GM12875 (cell line): Measurements from ENCODE around the gene TAF6.

Experiments
- H3K4me3 ChIP-seq: one replicate; pipeline ENCODE4 v1.5.1; 2011; ENCODE audit warnings: low read depth, low read length, control low read depth
- CTCF ChIP-seq: IDR thresholded peaks from 2 replicates; pipeline ENCODE4 v1.5.1; 2011; ENCODE audit warnings: low read depth, mild to moderate bottlenecking, control low read depth, inconsistent platforms, low read length, moderate library complexity, borderline replicate concordance; ENCODE audit not compliant: insufficient read depth

The TAF6 gene

DNA sequence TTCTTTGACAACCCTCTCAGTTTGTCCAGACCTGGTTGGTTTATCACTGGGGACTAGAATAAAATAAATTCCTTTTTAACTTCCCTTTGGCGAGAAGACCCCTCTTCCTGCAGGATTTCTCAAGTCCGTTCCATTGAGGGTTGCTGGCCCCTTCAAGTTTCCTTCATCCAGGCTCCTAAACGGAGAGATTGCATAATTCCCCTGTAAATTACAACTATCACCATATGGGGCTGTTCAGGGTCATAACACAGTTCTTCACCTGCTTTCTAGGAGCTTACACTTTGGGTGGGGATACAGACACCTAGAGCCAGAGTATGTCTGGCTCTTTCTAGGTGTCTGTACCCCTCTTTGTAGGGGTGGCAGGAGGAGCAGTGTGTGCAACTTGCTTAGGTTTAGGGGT is 33.6 kb downstream of the TAF6 start:
- TF ChIP-seq CTCF, result no peak
- H3K4me3 ChIP-seq, result no peak overlapping the region

DNA sequence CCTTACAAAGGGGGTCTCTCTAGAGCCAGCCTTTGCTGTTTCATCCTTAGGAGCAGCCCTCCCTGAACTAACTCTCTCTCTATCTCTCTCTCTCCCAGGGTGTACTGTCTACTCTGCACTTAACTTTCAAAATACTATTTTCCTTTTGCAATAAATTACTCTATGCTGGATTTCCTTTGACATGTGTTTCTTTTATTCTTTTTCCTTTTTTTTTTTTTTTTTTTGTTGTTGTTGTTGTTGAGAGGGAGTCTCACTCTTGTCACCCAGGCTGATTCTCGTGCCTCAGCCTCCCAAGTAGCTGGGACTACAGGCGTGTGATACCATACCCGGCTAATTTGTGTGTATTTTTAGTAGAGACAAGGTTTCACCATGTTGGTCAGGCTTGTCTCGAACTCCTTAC is 36.2 kb downstream of the TAF6 start:
- TF ChIP-seq CTCF, result no peak
- H3K4me3 ChIP-seq, result no peak overlapping the region

DNA sequence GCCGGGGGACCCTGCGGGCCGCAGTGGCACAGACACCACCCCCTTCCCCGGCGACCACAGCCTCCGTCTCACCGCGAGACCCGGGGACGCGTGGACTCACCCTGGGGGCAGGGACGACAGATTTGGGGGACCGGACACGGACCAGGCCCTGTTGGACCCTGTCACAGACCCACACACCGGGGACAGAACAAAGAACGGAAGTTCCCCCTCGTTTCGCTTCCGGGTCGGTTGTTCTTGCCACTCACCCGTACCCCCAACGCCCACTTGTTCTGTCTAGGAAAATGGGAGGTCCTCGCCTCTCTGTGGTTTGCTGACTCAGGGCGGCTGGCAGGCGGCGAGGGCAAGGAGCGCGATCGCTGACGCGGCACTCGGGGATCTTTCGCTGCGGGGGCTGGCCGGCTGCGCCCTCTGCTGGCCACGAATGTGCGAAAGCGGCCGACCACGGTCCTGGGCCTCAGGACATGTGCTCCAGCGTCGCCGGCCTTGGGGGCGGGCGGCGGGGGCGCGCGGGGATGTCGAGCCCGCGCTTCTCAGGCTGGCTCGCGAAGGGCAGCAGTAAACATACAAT is 37.5 kb downstream of the TAF6 start, which contains the start of gene ZNF3:
Gene ZNF3, minus strand, starts transcription at position 189 of the 568 bp plus-strand sequence. CDS start 4,366 bp downstream, outside the sequence.
- peak within 1 kb of the TSS; percentile 88 for H3K4me3 ChIP-seq
- TF ChIP-seq CTCF, result peak; percentile 96

GRCh38 chr7:100080907-100081534 is 38.1 kb downstream of the TAF6 start:
- peak overlapping the region; percentile 88 for H3K4me3 ChIP-seq
- no peak for TF ChIP-seq CTCF

DNA sequence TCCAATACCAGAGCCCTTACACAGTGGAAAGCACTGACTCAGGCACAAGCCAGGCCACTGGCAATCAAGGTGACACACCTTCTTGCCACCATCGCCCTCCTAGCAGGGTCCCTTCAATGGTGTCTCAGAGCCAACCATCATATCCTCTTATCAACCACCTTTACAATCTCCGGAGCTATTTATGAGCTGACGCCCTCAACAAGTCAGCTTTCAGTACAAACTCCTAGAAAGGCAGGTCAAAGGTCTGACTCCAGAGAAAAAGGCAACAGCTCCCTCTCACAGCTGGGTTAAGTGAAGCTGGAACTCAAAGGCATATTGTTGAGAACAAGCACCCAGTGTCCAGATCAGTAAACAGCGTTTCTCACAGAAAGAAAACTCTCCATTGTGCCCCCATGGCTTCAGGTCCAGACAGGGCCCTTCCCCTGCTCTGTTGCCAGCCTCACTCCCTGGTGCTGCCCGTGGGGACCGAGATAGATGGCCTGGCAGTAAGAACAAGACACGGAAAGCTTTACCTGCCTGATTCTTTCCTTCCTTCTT is 40.1 kb downstream of the TAF6 start:
- H3K4me3 ChIP-seq, result no peak overlapping the region
- TF ChIP-seq CTCF, result no peak

DNA sequence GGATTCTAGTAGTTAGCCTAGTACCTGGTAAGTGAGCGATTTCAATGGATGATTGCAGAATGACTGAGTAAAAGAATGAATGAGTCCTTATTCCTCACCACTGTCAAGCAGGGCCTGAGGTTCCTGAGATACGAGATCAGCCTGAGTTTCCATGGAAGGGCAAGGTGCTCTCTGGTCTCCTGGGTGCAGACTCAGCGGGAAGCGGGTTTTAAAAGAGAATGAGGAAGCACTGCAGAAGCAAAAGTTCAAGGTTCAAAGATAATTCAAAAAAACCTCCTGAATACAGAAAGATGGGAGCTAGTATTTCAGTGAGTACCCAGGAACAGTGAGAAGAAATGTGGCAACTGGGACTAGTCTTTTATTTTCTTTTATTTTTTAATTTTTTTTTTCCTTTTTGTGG is 42.0 kb downstream of the TAF6 start:
- H3K4me3 ChIP-seq, result no peak overlapping the region
- TF ChIP-seq CTCF, result no peak

DNA sequence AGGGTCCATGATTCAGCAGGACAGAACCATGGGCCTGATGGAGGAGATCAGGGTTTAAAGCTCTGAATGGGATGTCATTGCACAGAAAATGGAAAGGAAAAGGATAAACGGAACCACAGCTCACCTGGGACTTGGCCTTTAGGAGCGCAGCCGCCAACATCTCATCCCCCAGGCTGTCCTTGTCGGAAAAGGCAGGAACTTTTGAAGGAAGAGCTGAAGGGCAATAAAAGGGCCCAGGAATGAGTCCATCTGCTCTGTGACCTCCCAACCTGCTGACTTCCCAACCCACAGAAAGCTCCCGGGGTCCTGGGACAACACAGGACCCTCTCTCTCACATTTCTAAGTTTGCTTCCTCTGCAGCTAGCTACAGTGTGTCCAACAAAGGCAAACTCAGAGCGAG is 43.7 kb downstream of the TAF6 start:
- no peak for TF ChIP-seq CTCF
- H3K4me3 ChIP-seq, result no peak overlapping the region
